Gastroesophageal sphincter (tissue), 4 donors: ENCODE results near the gene PDLIM4. TPM values are rescaled to one million over a fixed set of nuclear protein-coding genes. Genes with fewer than 3 reads are reported as not detected.

ENCODE experiments used
- ATAC-seq: fragments of 150-250 bp; one replicate; pipeline ENCODE4 v1.9.1; 2016; ENCODE audit warnings: mild to moderate bottlenecking, moderate library complexity
- H3K27ac ChIP-seq, 4 donors: fragments of 200-600 bp; sonication (generic) in 3 of 4; 1 replicate in 3 of 4; 2 replicates in 1 of 4; pipeline ENCODE4 v1.5.1; 2016 to 2019
- H3K27me3 ChIP-seq: fragments of 200-600 bp; sonication (generic); one replicate; pipeline ENCODE4 v1.5.1; 2019
- H3K36me3 ChIP-seq, 2 donors: fragments of 200-600 bp; sonication (generic); one replicate each; pipeline ENCODE4 v1.5.1; 2019; ENCODE audit warnings: control low read depth in 1 of 2
- H3K4me1 ChIP-seq, 3 donors: fragments of 200-600 bp; sonication (generic); 1 replicate in 2 of 3; 2 replicates in 1 of 3; pipeline ENCODE4 v1.5.1; 2016 to 2019; ENCODE audit warnings: control low read depth in 2 of 3
- H3K4me3 ChIP-seq, 2 donors: fragments of 200-600 bp; sonication (generic); one replicate each; pipeline ENCODE4 v1.5.1; 2019; ENCODE audit warnings: mild to moderate bottlenecking in 1 of 2, moderate library complexity in 1 of 2
- H3K9me3 ChIP-seq, 3 donors: fragments of 200-600 bp; sonication (generic); one replicate each; pipeline ENCODE4 v1.5.1; 2017 to 2019; ENCODE audit warnings: control low read depth in 2 of 3
- CTCF ChIP-seq, 4 experiments: fragments of 200-600 bp in 2 of 4; fragments of 450-650 bp in 2 of 4; sonication (generic) in 1 of 4; IDR thresholded peaks; one replicate each; pipeline ENCODE4 v1.5.1; 2017 to 2019; ENCODE audit warnings: antibody characterized with exemption in 4 of 4, mild to moderate bottlenecking in 2 of 4, moderate library complexity in 2 of 4
- EP300 ChIP-seq: sonication (generic); formaldehyde crosslinking; IDR thresholded peaks from one replicate; pipeline ENCODE4 v1.6.1; 2017; ENCODE audit warnings: antibody characterized with exemption, mild to moderate bottlenecking
- POLR2A ChIP-seq, 2 donors: fragments of 450-650 bp; IDR thresholded peaks; one replicate each; pipeline ENCODE4 v1.6.1; 2017; ENCODE audit warnings: antibody characterized with exemption in 2 of 2, mild to moderate bottlenecking in 2 of 2, moderate library complexity in 1 of 2
- POLR2AphosphoS5 ChIP-seq: sonication (generic); formaldehyde crosslinking; IDR thresholded peaks from one replicate; pipeline ENCODE4 v1.6.1; 2017; ENCODE audit warnings: antibody characterized with exemption
- WGBS, 2 donors: methylation state at CpG; one replicate each; pipeline ENCODE4 v1.1.5; 2018; ENCODE audit warnings: low coverage in 1 of 2; 5-methylcytosine and 5-hydroxymethylcytosine counted together
- total RNA-seq, 4 donors: library from RNA; depleted of rRNA; stranded (reverse); fragments of >200 nt; gene quantifications; one replicate each; pipeline ENCODE4 v1.1.0, GENCODE V29; 2016

PDLIM4 gene
- total RNA-seq, 4 donors from 2014 or later = 75.0 to 200 (median 92.7) TPM

- TF ChIP-seq POLR2A (IDR thresholded peaks at IDR 0.05) = no peak
- no peak for ATAC-seq
- H3K36me3 ChIP-seq = peaks cover 0 to 72% of the 10 kb centered on the region in 2 donors
- H3K4me3 ChIP-seq = no peak overlapping the region
- H3K27ac ChIP-seq = no peak overlapping the region
- H3K9me3 ChIP-seq = no peaks in the 10 kb centered on the region
- H3K27me3 ChIP-seq = no peaks in the 10 kb centered on the region
- 92 to 100% methylated on average over 1 of the region's 1 CpG for WGBS, 2 donors
- peaks cover 2 to 24% (median 6%) of the 10 kb centered on the region in 3 donors for H3K4me1 ChIP-seq
These were observed 46.6 kb upstream of the PDLIM4 start for GRCh38 chr5:132210944-132211343.

GRCh38 chr5:132211787-132212186, 45.7 kb upstream of the PDLIM4 start:
- H3K4me3 ChIP-seq = no peak overlapping the region
- H3K27ac ChIP-seq = no peak overlapping the region
- no peaks in the 10 kb centered on the region for H3K9me3 ChIP-seq
- H3K36me3 ChIP-seq = peaks cover 0 to 71% of the 10 kb centered on the region in 2 donors
- no peaks in the 10 kb centered on the region for H3K27me3 ChIP-seq
- TF ChIP-seq CTCF (IDR thresholded peaks at IDR 0.05) = no peak
- TF ChIP-seq POLR2AphosphoS5 = no peak
- 10% methylated on average over 1 of the region's 1 CpG; no CpG with 5 or more reads in 1 of the 2 donors for WGBS, 2 donors
- H3K4me1 ChIP-seq = peaks cover 2 to 23% (median 6%) of the 10 kb centered on the region in 3 donors
- ATAC-seq = no peak

- TF ChIP-seq POLR2AphosphoS5 (no peak), CTCF (IDR thresholded peaks at IDR 0.05) (no peak), POLR2A (IDR thresholded peaks at IDR 0.05) (no peak), EP300 (no peak)
- H3K36me3 ChIP-seq = peaks cover 0 to 74% of the 10 kb centered on the region in 2 donors
- no peaks in the 10 kb centered on the region for H3K27me3 ChIP-seq
- no peak for ATAC-seq
- H3K9me3 ChIP-seq = no peaks in the 10 kb centered on the region
- peaks cover 2 to 27% (median 6%) of the 10 kb centered on the region in 3 donors for H3K4me1 ChIP-seq
- H3K27ac ChIP-seq = peak overlapping the region in 2 of 4 donors; percentile 13 to 88
- 91 to 92% methylated on average over 5 to 6 of the region's 7 CpGs for WGBS, 2 donors
- no peak overlapping the region for H3K4me3 ChIP-seq
These were observed 43.8 kb upstream of the PDLIM4 start for GRCh38 chr5:132213666-132214065.

GRCh38 chr5:132214491-132214890, 43.0 kb upstream of the PDLIM4 start:
- TF ChIP-seq EP300 (no peak), CTCF (IDR thresholded peaks at IDR 0.05) (no peak)
- WGBS, 2 donors = 60 to 100% methylated on average over 1 of the region's 4 CpGs
- H3K27me3 ChIP-seq = no peaks in the 10 kb centered on the region
- H3K27ac ChIP-seq = peak overlapping the region; percentile 73 to 90 (median 88)
- no peak overlapping the region for H3K4me3 ChIP-seq
- no peaks in the 10 kb centered on the region for H3K9me3 ChIP-seq
- peaks cover 2 to 35% (median 6%) of the 10 kb centered on the region in 3 donors for H3K4me1 ChIP-seq
- no peak for ATAC-seq
- H3K36me3 ChIP-seq = peaks cover 0 to 67% of the 10 kb centered on the region in 2 donors

- no CpG with 5 or more reads among the region's 5 CpGs for WGBS, 2 donors
- Histone ChIP-seq H3K36me3 (peaks cover 0 to 59% of the 10 kb centered on the region in 2 donors), H3K4me1 (peaks cover 2 to 43% (median 6%) of the 10 kb centered on the region in 3 donors), H3K27me3 (no peaks in the 10 kb centered on the region), H3K9me3 (no peaks in the 10 kb centered on the region), H3K27ac (peak overlapping the region; percentile 73 to 90 (median 88)), H3K4me3 (no peak overlapping the region)
- ATAC-seq = peak; percentile 99
- peak in 1 of 4 experiments; percentile 4 for TF ChIP-seq CTCF (IDR thresholded peaks at IDR 0.05)
- peak; percentile 93 for TF ChIP-seq POLR2AphosphoS5
- TF ChIP-seq EP300 = no peak
These were observed 42.2 kb upstream of the PDLIM4 start for GRCh38 chr5:132215329-132215728.
